Germinal center (tissue), 1 donor: Measurements from ENCODE around the gene PTPA.

Source experiments
- DNase-seq: peaks from one replicate; pipeline ENCODE4 v3.0.0; 2012; ENCODE audit warnings: mixed read lengths, low spot score

PTPA gene

DNA sequence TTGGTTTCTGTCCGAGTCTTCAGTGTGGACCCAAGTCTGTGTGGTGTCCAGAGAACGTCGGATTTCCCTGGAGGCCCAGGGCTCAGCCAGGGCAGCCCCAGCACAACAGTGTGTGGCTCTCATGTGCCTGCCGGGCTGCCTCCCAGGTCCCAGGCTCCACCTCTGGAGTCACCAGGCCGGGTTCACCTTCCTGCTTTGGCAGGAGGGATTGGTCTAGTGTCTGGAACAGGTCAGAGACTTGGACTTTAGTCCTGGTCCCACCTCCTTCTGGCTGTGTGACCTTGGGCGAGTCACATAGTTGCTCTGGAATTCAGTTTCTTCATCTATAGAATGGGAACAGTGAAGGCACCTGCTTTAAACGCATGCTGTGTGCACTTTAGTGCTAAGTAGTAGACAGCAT is 27.1 kb upstream of the PTPA start:
- DNase-seq, result no peak

DNA sequence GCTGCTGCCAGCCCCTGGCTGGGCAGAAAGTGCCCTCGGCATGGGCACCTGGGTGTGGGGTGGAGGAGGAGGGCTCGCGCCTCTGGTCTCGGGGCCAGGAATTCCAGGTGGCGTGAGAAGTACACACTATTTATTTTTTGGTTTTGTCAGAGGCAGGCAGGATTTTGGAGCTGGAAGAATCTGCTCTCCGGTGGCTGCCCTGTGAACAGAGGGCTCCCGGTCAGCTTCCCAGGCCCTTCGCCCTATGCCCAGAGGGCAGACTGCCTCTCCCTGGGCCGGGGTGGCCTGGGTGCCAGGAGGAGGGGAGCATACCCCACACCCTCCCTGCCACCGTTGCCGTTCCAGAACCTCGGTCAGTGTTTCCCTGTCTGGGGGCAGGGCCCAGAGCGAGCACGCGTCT is 22.0 kb upstream of the PTPA start:
- DNase-seq, result no peak

DNA sequence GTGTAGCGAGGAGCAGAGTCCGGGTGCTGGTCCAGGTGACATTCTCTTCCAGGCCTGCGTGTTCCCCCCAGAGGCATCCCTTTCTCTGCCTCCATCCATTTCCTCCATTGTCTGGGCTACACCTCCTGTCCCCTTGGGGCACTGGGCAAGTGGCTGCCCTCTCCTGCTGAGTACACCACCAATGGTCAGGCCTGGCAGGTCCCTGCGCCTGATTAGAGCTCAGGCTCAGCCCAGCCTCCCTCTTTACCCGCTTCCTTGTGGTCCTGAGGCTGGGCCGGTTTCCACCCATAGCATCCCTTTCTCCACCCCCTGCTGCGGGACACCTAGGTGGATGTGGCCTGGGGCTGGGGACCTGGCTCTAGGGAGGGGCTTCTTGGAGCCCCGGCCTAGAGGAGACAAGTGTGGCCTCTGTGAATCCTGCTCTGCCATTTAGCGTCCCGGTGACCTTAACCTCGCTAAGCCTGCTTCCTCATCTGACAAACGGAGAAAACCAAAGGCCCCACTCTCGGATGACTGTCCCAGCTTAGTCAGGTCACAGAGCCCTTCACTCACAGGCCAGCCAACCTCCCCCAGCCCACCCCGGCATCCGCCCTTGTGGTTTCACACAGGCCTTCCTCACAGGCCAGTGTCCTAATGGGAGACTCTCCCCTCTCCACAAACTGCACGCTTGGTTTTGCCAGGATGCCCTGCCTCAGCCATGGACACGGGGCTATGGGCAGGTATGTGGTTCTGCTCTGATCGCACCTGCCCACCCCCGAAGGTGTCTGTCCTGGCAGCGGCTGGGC is 17.4 kb upstream of the PTPA start:
- no peak for DNase-seq

DNA sequence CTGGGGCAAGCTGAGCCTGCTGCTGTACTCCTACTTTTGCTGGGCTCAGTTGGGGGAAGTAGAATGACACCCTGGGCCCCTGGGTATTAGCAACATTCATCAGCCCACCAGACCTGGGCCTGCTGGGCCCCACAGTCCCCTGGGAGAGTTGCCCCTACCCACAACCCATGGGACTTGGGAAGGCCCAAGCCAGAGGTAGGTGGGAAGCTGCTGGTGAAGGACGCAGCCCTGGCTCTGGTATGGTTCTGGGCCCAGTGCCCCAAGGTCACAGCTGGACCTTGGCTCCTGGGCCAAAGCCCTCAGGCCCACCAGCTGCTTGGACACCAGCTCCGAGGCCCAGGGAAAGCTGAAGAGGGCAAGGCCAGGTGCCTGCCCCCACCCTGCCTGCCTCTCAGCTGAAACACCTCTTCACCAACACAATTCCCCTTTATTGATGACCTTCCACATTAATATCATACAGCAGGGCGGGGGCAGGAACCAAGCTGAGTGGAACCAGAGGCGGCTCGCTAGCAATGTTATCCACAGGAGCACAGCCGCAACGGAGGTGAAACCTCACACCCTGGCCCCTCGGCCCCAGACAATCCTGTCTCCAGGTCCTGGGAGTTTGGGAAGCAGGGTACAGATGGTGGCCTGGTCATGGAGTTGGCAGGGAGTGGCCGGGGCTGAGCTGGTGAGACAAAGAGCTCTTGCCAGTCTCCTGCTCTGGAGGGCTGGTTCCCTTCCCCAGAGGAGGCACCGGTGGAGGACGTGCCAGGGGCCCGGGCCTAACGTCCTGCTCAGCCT is 16.6 kb upstream of the PTPA start:
- no peak for DNase-seq

DNA sequence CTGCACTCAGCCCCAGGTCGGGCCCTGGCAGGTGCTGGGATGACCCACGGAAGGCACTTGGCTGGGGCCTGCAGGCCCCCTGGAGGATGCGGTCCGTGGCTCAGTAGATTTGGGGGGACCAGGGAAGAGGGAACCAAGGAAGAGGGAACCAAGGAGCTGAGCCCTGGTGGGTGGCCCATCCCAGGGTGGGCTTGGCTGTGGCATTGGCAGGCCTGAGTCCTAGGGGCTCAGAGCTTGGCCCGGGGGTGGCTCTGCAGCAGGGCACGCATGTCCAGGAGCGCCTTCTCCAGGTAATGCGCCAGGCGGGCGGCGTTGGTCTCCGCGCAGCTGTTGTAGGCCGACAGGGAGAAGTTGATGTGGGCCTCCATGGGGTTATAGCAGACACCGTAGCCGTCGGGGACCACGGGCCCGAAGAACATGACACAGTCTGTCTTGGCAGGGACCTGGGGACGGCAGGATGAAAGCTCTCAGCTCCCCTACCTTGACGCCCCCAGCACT is 16.0 kb upstream of the PTPA start:
- DNase-seq, result no peak

DNA sequence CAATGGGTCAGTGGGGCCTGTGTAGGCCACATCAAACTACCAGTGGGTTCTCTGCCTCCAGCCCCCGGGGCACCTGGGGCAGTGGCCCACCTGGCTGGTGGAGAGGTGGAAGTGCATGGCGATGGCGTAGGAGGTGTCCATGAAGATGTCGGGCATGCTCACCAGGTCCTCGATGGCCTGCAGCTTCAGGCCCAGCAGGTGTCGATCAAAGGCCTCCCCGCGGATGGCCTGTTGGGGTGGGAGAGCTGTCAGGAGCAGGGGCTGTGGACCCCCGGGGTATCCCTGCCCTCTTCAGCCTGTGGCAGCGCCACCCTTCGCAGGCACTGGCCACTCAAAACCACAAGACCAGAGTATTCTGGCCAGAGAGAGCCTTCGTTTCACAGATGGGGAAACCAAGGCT is 15.3 kb upstream of the PTPA start:
- no peak for DNase-seq

DNA sequence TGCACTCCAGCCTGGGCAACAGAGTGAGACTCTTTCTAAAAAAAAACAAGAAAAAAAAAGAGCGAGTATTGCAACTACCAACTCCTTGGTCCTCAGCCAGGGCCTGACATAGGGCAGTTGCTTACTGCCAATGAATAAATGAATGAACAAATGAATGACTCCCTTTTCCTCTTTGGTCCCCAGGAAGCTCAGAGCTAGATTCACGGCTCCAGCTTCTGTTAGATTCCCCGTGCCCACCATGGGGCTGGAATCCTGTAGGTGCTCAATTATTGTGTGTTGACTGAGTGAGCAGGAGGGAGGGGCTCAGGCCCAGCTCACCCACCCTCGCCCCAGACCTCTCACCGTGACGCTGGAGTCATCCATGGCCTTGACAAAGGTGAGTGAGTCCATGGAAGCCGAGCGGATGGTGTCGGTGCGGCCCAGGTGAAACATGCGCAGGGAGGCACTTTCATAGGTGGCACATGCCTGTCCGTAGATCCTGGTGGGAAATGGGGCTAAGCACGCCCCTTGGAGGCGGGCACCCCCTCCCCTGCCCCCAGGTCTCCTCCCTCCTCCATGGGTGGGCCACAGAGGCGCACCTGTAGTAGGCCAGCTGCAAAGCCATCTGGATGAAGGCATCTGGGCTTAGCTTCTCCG is 13.4 kb upstream of the PTPA start:
- DNase-seq, result no peak

DNA sequence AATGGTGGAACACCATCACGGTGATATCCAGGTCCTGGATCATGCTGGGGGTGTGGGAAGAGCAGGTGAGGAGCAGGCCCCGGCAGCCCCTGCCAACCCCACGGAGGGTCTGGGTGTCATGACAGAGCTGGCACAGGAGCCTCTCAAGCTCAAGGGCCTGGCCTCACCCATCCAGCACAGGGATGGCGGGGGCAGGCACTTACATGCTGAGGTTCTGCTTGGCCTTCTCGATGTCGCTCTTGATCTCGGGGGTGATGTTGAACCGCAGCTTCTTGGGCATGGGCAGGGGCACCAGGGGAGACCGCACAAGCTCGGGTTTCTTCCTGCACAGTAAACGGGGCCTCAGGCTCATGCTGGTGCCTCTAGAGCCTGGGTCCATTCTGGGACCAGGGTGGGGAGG is 12.9 kb upstream of the PTPA start:
- DNase-seq, result no peak

DNA sequence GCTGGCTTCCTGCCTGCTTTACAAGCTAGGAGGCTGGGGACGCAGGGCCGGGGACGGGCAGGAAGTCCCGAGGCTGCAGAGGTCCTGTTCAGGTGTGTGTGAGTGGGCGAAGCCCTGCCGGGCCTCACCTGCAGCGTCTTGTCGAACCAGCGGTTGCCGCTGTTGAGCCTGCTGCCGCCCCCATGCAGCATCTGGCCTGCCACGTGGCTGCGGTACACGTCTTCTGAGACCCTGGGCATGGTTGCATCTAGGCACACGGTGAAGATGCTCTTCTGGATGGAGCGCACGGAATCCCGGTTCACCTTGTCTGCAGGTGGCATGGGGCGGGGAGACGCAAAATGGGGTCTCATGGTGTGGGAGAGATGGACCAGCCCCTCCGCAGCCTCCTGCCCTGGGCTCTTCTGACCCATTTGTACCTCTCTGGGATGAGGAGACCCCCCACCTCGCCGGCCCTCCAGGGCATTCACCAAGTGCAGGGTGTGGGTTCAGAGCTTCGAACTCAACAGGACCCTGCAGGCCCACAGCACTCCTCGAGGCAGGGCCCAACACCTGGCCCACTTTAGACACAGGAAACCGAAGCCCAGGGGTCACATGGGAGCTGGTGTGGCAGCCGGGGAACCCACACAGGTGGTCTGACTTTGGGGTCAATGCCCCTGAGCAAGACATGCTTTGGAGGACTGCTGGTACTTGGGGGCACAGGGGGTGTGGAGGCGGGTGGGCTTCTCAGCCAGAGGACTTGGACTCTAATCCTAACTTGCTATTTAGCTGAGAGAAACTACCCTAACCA is 10.6 kb upstream of the PTPA start:
- no peak for DNase-seq

DNA sequence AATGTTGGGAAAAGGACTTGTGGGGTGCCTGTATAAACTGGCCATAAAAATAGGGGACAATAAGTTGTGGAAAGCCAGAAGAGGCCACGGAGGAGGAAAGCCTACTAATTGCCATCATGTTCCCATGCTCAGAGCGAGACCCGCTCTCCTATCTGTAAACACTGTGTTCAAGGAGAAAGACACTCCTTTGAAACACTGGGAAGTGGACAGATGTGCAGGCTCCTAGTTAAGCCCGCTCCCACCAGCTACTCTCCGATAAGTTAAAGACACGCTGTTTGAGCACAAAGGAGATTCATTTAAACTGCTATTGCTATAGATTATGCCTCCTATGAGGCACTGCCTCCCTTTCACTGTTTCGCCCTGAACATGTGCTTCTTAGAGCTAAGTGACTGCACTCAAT is 9.9 kb upstream of the PTPA start:
- DNase-seq, result no peak

DNA sequence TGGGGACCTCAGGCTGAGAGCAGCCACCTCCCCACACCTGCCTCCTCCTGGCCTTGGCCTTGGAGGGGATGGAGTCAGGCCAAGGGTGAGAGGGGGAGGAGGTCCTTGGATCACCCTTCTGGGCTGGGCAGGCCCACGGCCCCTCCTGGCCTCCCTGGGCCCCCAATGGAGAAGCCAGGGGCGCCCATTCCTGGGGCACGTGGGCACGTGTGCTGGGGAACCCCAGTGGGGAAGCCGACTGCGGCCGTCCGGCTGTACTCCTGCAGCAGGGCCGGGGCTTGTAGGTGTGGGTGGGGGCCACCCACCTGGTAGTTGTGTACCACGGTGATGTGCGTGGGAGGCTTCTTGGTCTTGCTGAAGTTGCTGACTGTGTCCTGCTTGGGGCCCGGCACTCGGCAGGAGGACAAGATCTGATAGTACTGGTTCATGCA is 9.1 kb upstream of the PTPA start:
- DNase-seq, result no peak

DNA sequence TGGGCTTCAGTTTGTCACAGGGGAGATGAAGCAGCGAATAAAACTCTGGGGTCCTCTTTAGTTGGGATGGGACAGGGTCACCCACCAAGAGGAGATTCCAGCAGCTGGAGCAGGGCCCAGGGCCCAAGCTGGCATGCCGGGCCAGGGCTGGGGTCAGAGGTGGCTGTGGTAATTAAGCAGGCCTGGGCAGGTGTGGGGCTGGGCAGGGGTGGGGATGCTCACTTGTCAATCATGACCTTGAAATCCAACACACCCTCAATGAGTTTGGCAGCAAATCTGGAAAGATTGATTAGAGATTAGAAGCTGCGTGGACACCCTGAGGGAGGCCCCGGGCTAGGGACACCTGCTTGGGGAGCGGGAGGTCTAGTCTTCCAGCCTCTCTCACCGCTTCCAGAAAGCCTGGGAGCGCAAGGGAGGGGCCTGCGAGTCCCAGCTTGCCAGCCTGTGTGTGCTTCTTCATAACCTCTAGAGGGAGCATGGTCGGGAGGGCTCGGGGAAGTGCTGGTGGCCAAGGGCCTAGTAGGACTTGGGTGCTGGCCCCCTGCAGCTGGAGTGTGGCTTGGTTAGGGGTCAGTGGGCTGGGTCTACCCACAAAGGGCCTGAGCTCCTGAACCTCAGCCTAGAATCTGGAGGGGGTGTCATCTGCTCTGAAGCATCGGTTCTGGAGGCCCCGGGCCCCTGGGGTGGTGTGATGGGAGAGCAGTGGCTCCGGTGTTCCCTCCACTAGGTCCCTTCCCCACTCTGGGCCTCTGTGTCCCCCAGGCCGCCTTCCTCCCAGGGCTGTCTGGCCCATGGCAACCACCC is 8.2 kb upstream of the PTPA start:
- peak; percentile 42 for DNase-seq

DNA sequence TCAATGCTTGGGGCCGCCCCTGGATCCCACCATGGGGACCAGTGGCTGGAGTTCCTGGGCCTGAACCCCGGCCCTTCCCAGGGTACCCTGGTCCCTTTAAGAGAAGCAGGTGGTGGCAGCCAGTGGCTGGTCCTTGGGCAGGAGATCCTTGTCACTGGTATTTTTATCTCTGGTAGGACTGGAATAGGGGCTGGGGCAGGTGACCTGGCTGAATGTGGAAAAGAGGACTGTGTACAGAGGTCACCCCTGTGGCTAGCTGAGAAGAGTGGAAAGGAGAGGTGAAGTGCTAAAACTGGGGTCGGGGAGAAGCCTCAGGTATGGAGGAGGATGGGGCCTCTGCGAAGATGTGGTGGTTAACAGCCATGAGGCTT is 7.6 kb upstream of the PTPA start:
- DNase-seq, result no peak

DNA sequence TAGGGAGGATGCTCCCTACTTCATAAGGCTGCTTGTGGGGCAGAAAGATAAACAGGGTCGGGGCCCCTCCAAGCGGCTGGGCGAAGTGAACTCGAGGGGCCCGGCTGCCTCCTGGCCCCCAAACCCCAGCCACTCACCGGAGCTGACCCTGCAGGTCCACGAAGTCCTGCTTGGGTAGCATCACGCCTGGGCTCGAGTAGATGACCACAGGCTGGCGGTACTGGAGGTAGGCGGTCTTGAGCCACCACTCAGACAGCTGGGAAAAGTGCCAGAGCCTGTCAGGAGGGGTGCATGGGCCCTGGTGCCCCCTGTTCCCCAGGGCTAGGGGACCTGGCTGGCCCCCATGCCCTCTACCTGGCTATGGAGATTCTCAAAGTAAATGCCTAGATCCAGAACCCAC is 7.2 kb upstream of the PTPA start:
- no peak for DNase-seq

DNA sequence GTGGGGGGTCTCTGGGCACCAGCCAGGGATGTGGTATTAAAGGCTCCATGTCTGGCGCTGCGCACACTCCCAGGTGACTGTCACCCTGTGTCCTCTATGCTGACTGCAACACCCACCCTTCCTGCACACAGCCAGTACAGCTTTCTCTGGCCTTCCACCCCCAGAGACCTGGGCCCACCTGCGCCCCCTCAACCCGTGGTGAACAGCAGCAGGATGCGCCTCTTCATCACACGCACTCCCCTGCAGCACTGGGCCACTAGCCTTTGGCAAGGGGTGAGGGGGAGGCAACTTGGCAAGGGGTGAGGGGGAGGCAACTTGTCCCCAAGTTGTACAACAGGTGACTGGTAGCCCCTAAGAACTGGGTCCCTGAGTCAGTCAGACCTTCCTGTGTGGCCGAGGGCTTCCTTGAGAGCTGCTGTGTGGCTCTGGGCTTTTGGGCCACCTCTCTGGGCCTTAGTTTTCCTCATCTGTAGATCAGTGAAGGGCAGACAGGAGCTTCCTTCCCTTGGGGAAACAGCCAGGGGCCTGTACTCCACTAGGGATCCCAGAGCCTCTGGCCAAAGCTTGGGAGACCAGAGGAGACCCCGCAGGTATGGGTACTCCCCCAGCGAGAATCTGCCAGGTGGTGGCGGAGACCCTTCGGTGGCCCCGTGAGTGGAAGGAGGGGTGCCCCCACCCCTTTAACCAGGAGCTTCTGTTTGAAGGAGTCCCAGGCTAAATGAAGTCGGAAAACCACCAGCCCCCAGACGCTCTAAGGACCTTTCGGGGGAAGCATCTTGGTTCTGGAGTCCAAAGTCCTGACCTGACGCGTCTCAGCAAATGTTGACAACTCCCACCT is 5.1 kb upstream of the PTPA start:
- no peak for DNase-seq

DNA sequence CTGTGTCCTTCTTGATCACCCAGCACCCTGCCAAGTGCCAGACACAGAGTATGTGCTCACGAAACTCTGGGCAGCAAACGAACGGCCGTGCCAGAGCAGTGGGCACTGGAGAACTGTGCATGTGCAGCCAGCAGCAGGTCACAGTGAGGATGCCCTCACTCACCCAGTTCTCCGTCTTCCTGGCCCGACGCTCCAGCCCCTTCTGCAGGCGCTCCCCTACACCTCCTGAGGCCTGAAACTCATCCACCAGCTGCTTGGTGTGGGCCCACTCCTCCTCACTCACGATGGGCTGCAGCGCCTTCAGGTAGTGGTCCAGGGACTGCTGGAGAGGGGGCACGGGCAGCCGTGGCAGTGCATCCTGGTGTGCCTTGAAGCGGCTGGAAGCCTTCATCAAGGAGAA is 3.6 kb upstream of the PTPA start:
- DNase-seq, result no peak

DNA sequence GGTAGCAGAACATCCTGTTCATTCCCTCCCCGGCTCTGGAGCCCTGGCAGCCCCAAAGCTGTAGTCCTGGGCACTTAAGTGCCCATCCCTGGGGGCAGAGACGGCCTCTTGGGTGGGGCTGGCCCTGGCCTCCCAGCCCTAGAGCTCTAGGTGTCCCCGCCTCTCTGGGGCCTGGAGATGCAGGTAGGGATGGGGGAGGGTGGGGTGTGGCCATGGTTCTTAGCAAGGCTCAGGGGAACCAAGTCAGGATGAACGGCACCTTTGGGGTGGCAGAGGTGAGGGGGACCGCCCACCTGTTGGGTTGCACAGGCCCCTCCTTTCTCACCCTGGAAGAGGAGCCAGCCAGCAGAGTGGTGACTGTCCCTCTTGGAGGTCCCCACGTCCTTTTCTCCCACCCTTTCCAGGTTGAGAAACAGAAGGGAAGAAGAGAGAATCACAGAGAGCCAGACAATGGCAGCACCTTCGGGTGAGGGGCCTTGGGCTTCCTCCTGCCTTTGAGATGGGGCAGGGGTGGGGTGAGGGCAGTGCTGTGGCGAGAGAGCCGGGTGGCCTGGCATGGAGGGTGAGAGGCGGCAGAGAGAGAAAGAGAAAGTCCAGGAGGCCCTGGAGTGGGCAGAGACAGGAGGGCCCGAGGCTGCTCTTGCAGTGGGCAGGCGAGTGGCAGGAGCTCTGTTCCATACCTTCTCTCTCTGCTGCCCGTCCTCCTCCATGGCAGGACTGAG is 3.0 kb upstream of the PTPA start:
- no peak for DNase-seq

DNA sequence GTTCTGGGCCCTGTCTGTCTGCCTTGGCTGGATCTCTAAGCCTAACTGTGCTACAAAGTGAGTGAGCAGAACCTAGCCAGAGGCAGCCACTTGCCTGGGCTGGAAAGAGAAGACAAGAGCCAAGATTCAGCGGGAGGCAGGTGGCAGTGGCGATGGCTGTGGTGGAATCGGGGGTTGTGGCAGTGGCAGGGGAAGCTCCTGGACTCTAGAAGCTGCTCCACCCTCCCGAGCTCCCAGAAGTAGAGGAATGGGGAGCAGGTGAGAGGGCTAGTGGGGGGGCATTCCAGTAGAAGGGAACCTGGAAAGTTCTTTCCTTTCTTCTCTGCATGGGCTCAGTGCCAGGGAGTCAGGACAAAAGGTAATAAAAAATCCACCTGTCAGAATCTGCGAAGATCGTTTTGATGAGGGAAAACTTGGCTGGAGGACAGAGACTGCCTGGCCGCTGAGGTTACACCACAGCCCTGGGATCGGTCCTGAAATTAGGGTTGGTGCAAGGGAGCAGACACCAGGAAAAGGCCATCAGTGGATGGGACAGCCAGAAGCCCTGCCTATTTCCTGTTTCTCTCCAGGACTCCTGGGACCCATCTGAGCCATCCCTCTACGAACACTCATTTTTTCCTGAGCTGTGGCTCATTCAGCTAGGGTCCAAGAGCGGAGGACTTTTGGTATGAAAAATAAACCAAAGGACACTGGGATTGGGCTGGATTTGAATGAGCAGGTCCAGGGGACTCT is 2.2 kb upstream of the PTPA start:
- DNase-seq, result no peak

DNA sequence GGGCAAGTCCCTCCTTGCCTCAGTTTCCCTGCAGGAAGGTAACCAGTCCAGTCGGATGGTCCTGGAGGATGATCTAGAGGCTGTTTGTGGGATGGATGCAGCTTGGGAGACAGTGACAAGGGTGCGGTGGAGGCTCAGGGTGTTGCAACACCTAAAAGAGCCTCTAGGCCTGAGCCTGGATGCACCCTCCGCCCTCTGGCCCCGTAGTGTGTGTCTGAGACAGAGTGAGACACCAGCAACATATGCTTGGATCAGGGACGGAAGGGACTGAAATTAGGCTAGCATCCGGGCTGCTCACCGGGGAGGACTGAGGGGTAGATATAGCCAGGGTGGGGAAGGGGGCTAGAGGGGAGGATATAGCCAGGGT is 1.7 kb upstream of the PTPA start:
- no peak for DNase-seq
